HG02610 (cell line): ENCODE data around the gene C5AR2.
"Not testable (repeated sequence)": the region's sequence is repeated elsewhere in the genome, so short reads cannot be mapped to it uniquely, and the experiment has no call there.

Experiments used
- ATAC-seq: cut with Tn5 transposase; IDR thresholded peaks from one replicate; pipeline ENCODE4 v1.9.1; 2021; ENCODE audit warnings: mild to moderate bottlenecking, moderate library complexity; ENCODE audit not compliant: unreplicated experiment

C5AR2 gene

GRCh38 chr19:47358936-47359335 lies 27.0 kb downstream of the C5AR2 start:
- no peak for ATAC-seq

GRCh38 chr19:47362321-47362720 lies 30.3 kb downstream of the C5AR2 start:
- no peak for ATAC-seq

DNA sequence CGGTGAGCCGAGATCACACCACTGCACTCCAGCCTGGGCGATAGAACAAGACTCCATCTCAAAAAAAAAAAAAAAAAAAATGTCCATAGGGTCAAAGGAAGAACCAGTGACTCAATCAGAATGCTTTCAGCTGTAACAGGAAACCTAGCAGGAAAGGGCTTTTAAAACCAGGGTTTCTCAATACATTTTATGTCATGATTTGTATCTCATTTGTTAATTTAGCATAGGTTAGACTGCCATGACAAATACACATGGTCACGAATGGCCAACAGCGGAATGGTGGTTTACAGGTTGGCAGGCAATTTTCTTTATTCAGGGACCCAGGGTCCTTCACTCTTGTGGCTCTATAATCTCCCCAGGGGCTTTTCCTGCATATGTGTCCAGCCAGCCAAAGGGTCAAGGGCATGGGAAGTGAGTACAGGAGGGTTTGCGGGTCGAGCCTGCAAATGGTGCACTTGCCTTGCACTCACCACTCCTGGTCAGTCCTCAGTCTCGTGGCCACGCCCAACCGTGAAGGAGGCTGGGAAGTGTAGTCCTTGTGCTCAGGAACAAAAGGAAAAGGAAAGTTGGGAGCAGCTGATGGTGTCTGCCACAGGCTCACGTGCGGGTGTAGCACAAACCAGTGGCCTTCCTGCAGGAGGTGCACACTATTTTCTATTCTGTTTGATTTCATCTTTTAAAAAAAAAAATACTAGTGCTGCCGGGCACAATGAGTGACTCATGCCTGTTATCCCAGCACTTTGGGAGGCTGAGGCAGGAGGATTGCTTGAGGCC lies 32.0 kb downstream of the C5AR2 start:
- ATAC-seq = no peak

DNA sequence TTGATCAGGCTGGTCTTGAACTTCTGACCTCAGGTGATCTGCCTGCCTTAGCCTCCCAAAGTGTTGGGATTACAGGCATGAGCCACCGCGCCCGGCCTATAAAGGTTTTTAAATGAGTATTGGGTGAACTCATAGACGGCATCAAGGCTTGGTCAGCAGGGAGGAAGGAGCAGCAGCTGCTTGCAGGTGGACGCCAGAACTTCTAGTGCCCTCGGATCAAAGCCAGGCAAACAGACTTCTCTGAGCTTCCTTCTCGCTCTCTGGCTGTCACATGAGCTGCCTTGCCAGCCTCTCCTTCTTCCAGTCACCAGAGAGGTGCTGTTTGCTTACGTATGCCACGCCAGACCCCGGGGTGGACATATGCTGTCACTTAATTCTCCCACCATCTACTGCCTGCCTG lies 33.5 kb downstream of the C5AR2 start:
- ATAC-seq = not testable (repeated sequence)

DNA sequence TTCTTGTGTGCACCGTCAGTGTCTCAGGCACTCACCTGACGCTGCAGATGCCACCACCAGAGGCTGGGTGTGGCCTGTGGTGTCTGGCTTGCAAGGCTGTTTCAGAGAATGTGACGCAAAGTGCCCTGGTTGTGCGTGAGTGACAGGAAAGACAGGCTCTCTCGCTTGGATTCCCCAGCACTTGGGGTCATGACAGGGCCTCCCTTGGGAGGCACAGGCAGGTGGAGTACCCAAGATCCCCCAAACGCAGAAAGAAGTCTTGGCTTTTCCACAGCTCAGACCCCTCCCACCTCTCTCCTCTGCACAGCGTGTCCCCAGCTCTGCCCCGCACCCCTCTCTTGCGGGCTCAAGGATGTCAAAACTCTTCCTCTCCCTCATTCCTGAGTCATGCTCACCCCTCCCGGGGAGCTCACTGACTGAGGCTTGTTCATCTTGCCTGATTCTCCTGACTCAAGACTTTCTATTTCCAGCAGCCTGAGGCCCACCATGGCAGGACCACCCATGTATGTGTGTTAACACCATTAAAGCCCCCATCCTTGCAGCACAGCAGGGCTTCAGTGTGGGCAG lies 38.2 kb downstream of the C5AR2 start:
- ATAC-seq = no peak

GRCh38 chr19:47371261-47371660 lies 39.3 kb downstream of the C5AR2 start:
- ATAC-seq = no peak

- no peak for ATAC-seq
Observed at GRCh38 chr19:47372603-47373002, 40.6 kb downstream of the C5AR2 start.

DNA sequence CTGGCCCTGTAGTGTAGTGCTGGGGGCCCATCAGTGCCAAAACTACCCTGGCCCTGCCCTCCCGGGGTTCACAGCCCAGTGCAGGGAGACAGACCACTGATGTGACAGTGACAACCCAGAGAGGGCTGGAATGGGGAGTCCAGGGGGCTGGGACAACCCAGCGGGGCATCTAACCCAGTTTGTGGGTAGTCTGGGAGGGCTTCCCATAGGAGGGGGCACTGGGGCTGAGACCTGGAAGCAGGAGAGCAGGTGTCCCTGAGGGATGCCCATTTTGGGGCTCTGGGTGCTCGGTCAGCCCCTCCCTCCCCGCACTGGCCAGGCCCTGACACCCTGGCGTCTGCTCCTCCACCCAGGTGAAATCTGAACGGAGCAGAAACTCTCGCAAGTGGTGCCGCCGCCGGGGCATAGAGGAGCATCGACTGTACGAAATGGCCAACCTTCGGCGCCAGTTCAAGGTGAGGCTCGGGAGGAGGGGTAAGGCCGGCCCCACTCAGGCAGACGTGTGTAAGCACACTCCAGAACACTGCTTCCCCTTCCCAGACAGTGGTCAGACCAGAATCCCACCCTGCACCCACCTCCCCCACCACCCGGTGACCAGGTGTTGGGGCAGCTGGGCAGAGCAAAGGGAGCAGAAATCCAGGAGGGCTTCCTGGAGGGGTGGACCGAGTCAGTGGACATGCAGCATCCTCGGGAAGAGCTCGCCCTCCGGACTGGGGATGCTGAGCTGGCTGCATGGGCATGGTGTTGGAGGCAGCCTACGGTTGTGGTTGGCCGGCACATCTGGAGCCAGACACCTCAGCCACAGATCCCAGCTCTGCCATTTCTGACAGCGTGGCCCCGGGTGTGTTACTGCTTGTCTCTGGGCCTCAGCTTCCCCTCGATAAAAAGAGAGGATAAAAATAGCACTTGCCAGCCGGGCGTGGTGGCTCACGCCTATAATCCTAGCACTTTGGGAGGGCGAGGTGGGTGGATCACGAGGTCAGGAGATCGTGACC lies 41.6 kb downstream of the C5AR2 start:
- ATAC-seq = no peak

DNA sequence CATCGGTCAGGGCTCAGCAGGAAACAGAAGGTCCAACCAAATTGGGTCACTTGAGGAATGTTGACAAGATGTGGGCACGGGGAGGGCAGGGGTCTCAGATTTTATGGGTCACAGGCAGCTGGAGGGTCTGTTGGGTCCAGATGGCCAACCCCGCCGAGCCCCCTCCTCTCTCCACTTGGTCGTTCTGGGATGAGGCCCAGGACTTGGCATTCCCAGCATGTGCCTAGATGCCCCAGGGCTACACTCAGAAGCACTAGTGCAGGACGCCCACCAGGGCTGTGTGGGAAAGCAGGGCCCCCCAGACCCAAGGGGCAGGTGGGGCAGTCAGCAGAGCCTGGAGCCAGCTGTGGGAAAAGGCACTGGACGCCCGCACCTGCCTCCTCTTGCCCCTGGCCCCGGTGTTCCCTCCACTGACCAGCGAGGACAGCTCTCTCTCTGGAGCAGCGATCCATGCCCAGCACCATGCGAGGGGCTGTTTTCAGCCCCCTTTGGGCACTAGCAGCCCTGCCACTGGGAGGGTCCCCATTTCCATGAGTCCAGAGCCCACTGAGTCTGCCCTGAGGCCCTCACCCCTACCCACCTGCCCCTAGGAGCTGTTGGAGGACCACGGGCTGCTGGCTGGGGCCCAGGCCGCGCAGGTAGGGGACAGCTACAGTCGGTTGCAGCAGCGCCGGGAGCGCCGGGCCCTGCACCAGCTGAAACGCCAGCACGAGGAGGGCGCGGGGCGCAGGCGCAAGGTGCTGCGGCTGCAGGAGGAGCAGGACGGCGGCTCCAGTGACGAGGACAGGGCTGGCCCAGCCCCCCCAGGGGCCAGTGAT lies 43.1 kb downstream of the C5AR2 start:
- ATAC-seq = no peak

- ATAC-seq = no peak
Observed at GRCh38 chr19:47375694-47376588, 44.0 kb downstream of the C5AR2 start.

GRCh38 chr19:47376589-47377144 lies 44.7 kb downstream of the C5AR2 start:
- no peak for ATAC-seq

DNA sequence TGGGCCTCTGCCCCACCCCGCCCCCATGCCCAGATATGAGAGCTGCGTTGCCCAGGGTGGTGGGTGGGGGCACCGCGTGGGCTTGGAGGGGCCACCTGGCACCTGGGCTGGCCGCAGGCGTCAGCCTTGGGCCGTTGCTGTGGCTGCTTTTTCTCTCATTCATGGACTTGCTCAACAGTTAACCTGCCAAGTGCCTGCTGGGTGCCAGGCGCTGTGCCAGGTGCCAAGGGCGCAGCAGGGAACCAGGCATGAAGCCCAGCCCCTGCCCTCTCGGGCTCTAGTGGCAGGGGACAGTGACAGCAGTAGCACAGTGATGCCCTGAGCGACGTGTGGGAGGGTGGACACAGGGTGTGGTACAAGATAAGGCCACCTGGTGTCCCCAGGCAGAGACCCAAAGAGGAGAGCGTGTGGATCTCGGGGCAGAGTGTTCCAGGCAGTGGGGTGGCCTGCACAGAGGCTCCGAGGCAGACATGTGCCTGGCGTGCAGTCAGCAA lies 45.3 kb downstream of the C5AR2 start:
- ATAC-seq = no peak

GRCh38 chr19:47377801-47378200 lies 45.8 kb downstream of the C5AR2 start:
- no peak for ATAC-seq

DNA sequence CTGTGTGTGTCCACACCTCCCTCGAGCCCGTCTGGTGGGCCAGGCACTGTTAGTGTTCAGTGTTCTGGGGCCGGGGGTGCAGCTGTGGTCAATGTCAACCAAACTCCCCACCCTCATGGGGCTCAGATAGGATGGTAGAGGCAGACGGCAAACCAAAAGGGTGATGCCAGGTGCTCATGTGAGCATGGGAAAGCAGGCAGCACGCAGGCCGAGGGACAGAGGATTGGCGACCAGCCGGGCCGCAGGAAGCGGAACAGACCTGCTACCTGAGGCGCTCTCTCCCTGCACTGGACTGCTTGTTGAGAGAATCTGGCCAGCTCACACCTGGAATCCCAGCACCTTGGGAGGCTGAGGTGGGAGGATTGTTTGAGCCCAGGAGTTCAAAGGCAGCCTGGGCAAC lies 46.3 kb downstream of the C5AR2 start:
- ATAC-seq = no peak

GRCh38 chr19:47379381-47379938 lies 47.5 kb downstream of the C5AR2 start:
- no peak for ATAC-seq

DNA sequence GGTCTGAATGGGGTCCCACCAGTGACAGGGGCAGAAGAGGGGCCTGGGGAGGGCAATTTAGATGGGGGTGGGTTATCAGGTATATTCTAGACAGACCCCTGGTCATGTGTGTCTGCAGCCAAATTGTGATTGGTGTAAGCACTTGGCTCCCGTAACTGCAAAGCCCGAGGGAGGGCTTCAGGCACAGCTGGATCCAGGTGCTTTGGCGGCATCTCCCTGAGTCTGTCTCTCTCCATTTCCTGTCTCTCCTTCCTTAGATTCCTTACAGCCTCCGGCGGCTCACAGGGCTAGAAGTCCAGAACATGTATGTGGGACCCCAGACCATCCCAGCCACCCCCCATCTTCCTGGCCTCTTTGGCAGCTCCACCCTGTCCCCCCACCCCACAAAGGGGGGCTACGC lies 48.6 kb downstream of the C5AR2 start:
- no peak for ATAC-seq

DNA sequence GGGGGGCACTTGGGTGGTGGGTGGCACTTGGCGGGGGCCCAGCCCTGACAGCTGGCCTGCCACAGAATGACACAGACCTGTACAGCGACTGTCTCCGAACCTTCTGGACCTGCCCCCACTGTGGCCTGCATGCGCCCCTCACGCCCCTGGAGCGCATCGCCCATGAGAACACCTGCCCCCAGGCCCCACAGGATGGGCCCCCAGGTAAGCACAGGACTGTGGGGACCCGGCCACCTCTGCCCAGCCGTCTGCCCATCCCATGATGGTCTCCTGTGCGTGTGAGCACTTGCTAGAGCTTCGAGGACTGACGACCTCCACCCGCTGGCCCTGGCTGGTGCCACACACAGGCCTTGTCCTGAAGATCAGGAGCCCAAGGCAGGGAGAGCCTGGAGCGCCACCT lies 49.1 kb downstream of the C5AR2 start:
- ATAC-seq = no peak

DNA sequence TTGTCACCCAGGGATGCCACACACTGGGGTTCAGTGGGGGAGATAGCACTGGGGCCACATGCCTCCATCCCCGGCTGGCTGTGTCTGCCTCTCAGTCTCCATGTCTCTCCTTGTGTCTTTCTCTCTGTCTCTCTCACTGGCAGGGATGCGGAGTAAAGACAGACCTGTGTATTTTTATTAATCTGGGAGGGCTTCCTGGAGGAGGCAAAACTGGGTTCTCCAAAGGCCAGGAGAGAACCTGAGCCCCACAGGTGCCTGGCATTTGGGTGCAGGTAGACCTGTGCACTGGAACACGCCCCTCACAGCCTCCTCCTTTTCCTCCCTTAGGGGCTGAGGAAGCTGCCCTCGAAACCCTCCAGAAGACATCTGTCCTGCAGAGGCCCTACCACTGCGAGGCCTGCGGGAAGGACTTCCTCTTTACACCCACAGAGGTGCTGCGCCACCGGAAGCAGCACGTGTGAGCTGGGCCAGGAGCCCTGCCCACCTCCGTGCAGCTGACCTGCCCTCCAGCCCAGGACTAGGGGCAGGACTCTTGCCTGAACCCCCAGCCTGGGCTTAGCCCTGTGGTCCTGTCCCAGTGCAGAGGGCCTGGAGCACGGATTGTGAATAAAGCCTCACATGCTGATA lies 49.8 kb downstream of the C5AR2 start:
- no peak for ATAC-seq
